ENCODE measurements around the gene RTRAF.

Gene RTRAF

GRCh38 chr14:52021957-52022600 lies 32.7 kb downstream of the RTRAF start:
- no peak for DNase-seq

GRCh38 chr14:52023518-52023917 lies 34.2 kb downstream of the RTRAF start:
- no peak for DNase-seq

- DNase-seq, result no peak
Measured at GRCh38 chr14:52025310-52025709, 36.0 kb downstream of the RTRAF start.

- DNase-seq, result no peak
Measured at GRCh38 chr14:52026017-52026660, 36.8 kb downstream of the RTRAF start.

GRCh38 chr14:52026901-52027300 lies 37.6 kb downstream of the RTRAF start:
- no peak for DNase-seq

GRCh38 chr14:52029881-52030280 lies 40.5 kb downstream of the RTRAF start:
- DNase-seq, result no peak

GRCh38 chr14:52031781-52032180 lies 42.4 kb downstream of the RTRAF start:
- DNase-seq, result no peak

GRCh38 chr14:52032204-52032801 lies 43.0 kb downstream of the RTRAF start:
- no peak for DNase-seq

GRCh38 chr14:52033101-52033642 lies 43.8 kb downstream of the RTRAF start:
- DNase-seq, result no peak

GRCh38 chr14:52039124-52039815 lies 49.9 kb downstream of the RTRAF start:
- DNase-seq, result no peak

- DNase-seq, result no peak
Measured at GRCh38 chr14:52040598-52040997, 51.3 kb downstream of the RTRAF start.

- no peak for DNase-seq
Measured at GRCh38 chr14:52042371-52043289, 53.3 kb downstream of the RTRAF start.

- DNase-seq, result peak; percentile 33 to 36
Measured at GRCh38 chr14:52043690-52044089, 54.3 kb downstream of the RTRAF start.

- no peak for DNase-seq
Measured at GRCh38 chr14:52044791-52045522, 55.6 kb downstream of the RTRAF start.

- no peak for DNase-seq
Measured at GRCh38 chr14:52046376-52046917, 57.1 kb downstream of the RTRAF start.

GRCh38 chr14:52048116-52048515 lies 58.8 kb downstream of the RTRAF start:
- DNase-seq, result no peak

GRCh38 chr14:52048641-52049204 lies 59.4 kb downstream of the RTRAF start:
- DNase-seq, result no peak

- DNase-seq, result no peak
Measured at GRCh38 chr14:52049271-52049670, 59.9 kb downstream of the RTRAF start.

- DNase-seq, result no peak
Measured at GRCh38 chr14:52049721-52050588, 60.6 kb downstream of the RTRAF start.

- no peak for DNase-seq
Measured at GRCh38 chr14:52051251-52051650, 61.9 kb downstream of the RTRAF start.
